GM12878 (cell line): ENCODE data around the gene SESN3. TPM values are rescaled to one million over a fixed set of nuclear protein-coding genes. Genes with fewer than 3 reads are reported as not detected.

ENCODE experiments used
- ATAC-seq: fragments of 200-7000 bp; cut with Tn5 transposase; 3 replicates; pipeline ENCODE4 v1.9.1; 2020; ENCODE audit warnings: mild to moderate bottlenecking, moderate library complexity
- BruUV-seq: library from RNA; stranded (reverse); fragments of 400-500 nt; replicated peaks from 2 replicates; lab custom pipeline; 2021; lab: Mats Ljungman, UMichigan
- CTCF ChIA-PET: fragments of 300-600 bp; sonication (Branson Sonifier 250); formaldehyde crosslinking; extraction: SDS; loops from one replicate; lab custom pipeline; 2021; ENCODE audit warnings: inconsistent platforms; lab: Yijun Ruan, JAX
- POLR2A ChIA-PET: fragments of 350-600 bp; formaldehyde crosslinking; extraction: SDS; loops from one replicate; lab custom pipeline; 2021; ENCODE audit warnings: inconsistent platforms; lab: Charles Lee
- RAD21 ChIA-PET: fragments of 300-600 bp; sonication (Branson Sonifier 250); formaldehyde crosslinking; loops from one replicate; lab custom pipeline; 2023; ENCODE audit warnings: antibody characterized with exemption; ENCODE audit not compliant: unreplicated experiment; lab: Charles Lee
- SMC1A ChIA-PET: fragments of 300-600 bp; sonication (Branson Sonifier 250); formaldehyde crosslinking; loops from one replicate; lab custom pipeline; 2023; ENCODE audit not compliant: unreplicated experiment, uncharacterized antibody; lab: Charles Lee
- DNase-seq: peaks from one replicate; pipeline ENCODE4 v3.0.0-alpha.2; 2011; ENCODE audit warnings: low read depth, low spot score
- FAIRE-seq: peaks from 3 replicates; lab custom pipeline; 2011; peaks lifted over from hg19 to GRCh38; lab: Jason Lieb, UNC
- H2AFZ ChIP-seq: 2 replicates; pipeline ENCODE4 v1.6.0; 2011; ENCODE audit warnings: low read depth, low read length, control low read depth; ENCODE audit not compliant: control insufficient read depth
- H3K27ac ChIP-seq: 2 replicates; pipeline ENCODE4 v1.5.1; 2011; ENCODE audit warnings: control low read depth; ENCODE audit not compliant: control insufficient read depth, insufficient read depth
- H3K27me3 ChIP-seq, 2 experiments: replicated peaks in 1 of 2; 2 replicates each; pipeline versions ENCODE4 v1.6.0 to v1.6.1; 2011; ENCODE audit warnings: low read length in 1 of 2; ENCODE audit not compliant: control insufficient read depth in 2 of 2, insufficient read depth in 2 of 2
- H3K36me3 ChIP-seq, 2 experiments: 2 replicates each; pipeline ENCODE4 v1.5.1; 2011; ENCODE audit warnings: low read length in 1 of 2; ENCODE audit not compliant: control insufficient read depth in 2 of 2, insufficient read depth in 2 of 2
- H3K4me1 ChIP-seq: 2 replicates; pipeline ENCODE4 v1.6.1; 2011; ENCODE audit warnings: mild to moderate bottlenecking, low read length, moderate library complexity, mixed read lengths; ENCODE audit not compliant: control insufficient read depth, insufficient read depth
- H3K4me2 ChIP-seq: 2 replicates; pipeline ENCODE4 v1.6.0; 2011; ENCODE audit warnings: control low read depth; ENCODE audit not compliant: control insufficient read depth, insufficient read depth
- H3K4me3 ChIP-seq: fragments of 200-600 bp; sonication (generic); 2 replicates; pipeline ENCODE4 v1.5.1; 2016
- H3K79me2 ChIP-seq: 2 replicates; pipeline ENCODE4 v1.6.0; 2011; ENCODE audit warnings: low read length; ENCODE audit not compliant: control insufficient read depth, insufficient read depth
- H3K9ac ChIP-seq: 2 replicates; pipeline ENCODE4 v1.8.0; 2011; ENCODE audit warnings: low read length, control low read depth, mixed read lengths; ENCODE audit not compliant: control insufficient read depth, insufficient read depth
- H3K9me3 ChIP-seq: replicated peaks from 3 replicates; pipeline ENCODE4 v1.5.1; 2011; ENCODE audit warnings: mild to moderate bottlenecking, low read length; ENCODE audit not compliant: control insufficient read depth, insufficient read depth
- H4K20me1 ChIP-seq: 2 replicates; pipeline ENCODE4 v1.6.0; 2011; ENCODE audit not compliant: control insufficient read depth, insufficient read depth
- BRCA1 ChIP-seq: IDR thresholded peaks from 2 replicates; pipeline ENCODE4 v1.6.1; 2011; ENCODE audit warnings: low read depth, low read length, improper control_type of control experiment
- CBX5 ChIP-seq: sonication (generic); IDR thresholded peaks from 2 replicates; pipeline ENCODE4 v1.6.1; 2016; ENCODE audit warnings: low read depth, moderate library complexity, mild to moderate bottlenecking, inconsistent platforms
- MYC ChIP-seq: IDR thresholded peaks from 2 replicates; pipeline ENCODE4 v1.6.1; 2011; ENCODE audit warnings: mild to moderate bottlenecking, low read length, moderate library complexity, inconsistent platforms; ENCODE audit not compliant: insufficient read depth, insufficient replicate concordance, insufficient read length, severe bottlenecking
- NR2C2 ChIP-seq: IDR thresholded peaks from 2 replicates; pipeline ENCODE4 v1.6.1; 2011; ENCODE audit warnings: borderline replicate concordance, low read depth; ENCODE audit not compliant: control insufficient read depth, insufficient read length
- PAX5 ChIP-seq: IDR thresholded peaks from 2 replicates; pipeline ENCODE4 v1.6.1; 2011; ENCODE audit warnings: low read depth, low read length, borderline replicate concordance
- POLR2AphosphoS5 ChIP-seq: IDR thresholded peaks from 2 replicates; pipeline ENCODE4 v1.6.1; 2011; ENCODE audit warnings: mild to moderate bottlenecking, low read length, inconsistent platforms
- RAD21 ChIP-seq: IDR thresholded peaks from 2 replicates; pipeline ENCODE4 v1.6.1; 2011; ENCODE audit warnings: mild to moderate bottlenecking, low read depth, low read length, moderate library complexity; ENCODE audit not compliant: insufficient read depth
- RBBP5 ChIP-seq: fragments of 200-600 bp; sonication (generic); conservative IDR thresholded peaks from 2 replicates; pipeline ENCODE4 v1.6.1; 2016
- RELA ChIP-seq: fragments of 450-650 bp; IDR thresholded peaks from 2 replicates; pipeline ENCODE4 v1.8.0; 2014; ENCODE audit warnings: borderline replicate concordance; ENCODE audit not compliant: partially characterized antibody
- SMAD1 ChIP-seq: fragments of 450-650 bp; IDR thresholded peaks from 2 replicates; pipeline ENCODE4 v1.6.1; 2018; ENCODE audit warnings: mild to moderate bottlenecking, low read depth; ENCODE audit not compliant: partially characterized antibody
- SPI1 ChIP-seq: IDR thresholded peaks from 2 replicates; pipeline ENCODE4 v1.6.1; 2011; ENCODE audit warnings: low read depth, mild to moderate bottlenecking, low read length, moderate library complexity, borderline replicate concordance; ENCODE audit not compliant: insufficient read depth
- STAT1 ChIP-seq: fragments of 450-650 bp; conservative IDR thresholded peaks from 2 replicates; pipeline ENCODE4 v1.6.1; 2014; ENCODE audit warnings: antibody characterized with exemption, mild to moderate bottlenecking
- SUZ12 ChIP-seq: fragments of 200-600 bp; sonication (generic); IDR thresholded peaks from one replicate; pipeline ENCODE4 v1.6.1; 2018; ENCODE audit warnings: antibody characterized with exemption, mild to moderate bottlenecking; ENCODE audit not compliant: unreplicated experiment
- TAF1 ChIP-seq: IDR thresholded peaks from 2 replicates; pipeline ENCODE4 v1.6.1; 2011; ENCODE audit warnings: mild to moderate bottlenecking, low read depth, low read length, borderline replicate concordance
- TBL1XR1 ChIP-seq: IDR thresholded peaks from 2 replicates; pipeline ENCODE4 v1.6.1; 2012; ENCODE audit warnings: low read depth, low read length, improper control_type of control experiment
- TCF3 ChIP-seq: IDR thresholded peaks from 2 replicates; pipeline ENCODE4 v1.6.1; 2012; ENCODE audit warnings: low read depth, mild to moderate bottlenecking, low read length, borderline replicate concordance; ENCODE audit not compliant: insufficient read depth
- TCF7 ChIP-seq: IDR thresholded peaks from 2 replicates; pipeline ENCODE4 v1.6.1; 2014; ENCODE audit warnings: antibody characterized with exemption, borderline replicate concordance
- ZBED1 ChIP-seq: IDR thresholded peaks from 2 replicates; pipeline ENCODE4 v1.6.1; 2016; ENCODE audit warnings: borderline replicate concordance
- WGBS: methylation state at CpG from one replicate; pipeline ENCODE4 v1.1.6; 2016; ENCODE audit warnings: low lambda C conversion rate; ENCODE audit not compliant: insufficient replicate concordance, insufficient coverage; ENCODE audit errors: missing lambda C conversion rate; 5-methylcytosine and 5-hydroxymethylcytosine counted together
- in situ Hi-C: fragments of 300-500 bp; cut with MboI; formaldehyde crosslinking; loops from 9 replicates; pipeline ENCODE4 v1.14.3; 2018; ENCODE audit warnings: mixed read lengths
- intact Hi-C: fragments of 100-400 bp; cut with micrococcal nuclease; formaldehyde crosslinking; loops from one replicate; pipeline ENCODE4 v1.14.2; 2022; ENCODE audit not compliant: unreplicated experiment
- polyA plus RNA-seq, 11 experiments: library from polyadenylated mRNA; depleted of rRNA in 4 of 11; unstranded in 6 of 11; stranded (reverse) in 5 of 11; fragments of >200 nt; fragmentation: Nextera tagmentation in 4 of 11; fragmentation: Illumina TruSeq in 1 of 11; extraction: Ambion mirVana in 4 of 11; extraction: Trizol in 1 of 11; gene quantifications; 1 replicate in 1 of 11; 2 replicates in 10 of 11; pipeline versions ENCODE4 v1.2.1 to v1.2.3, GENCODE V29; 2011 to 2016; ENCODE audit warnings: inconsistent platforms in 2 of 11, missing spikeins in 2 of 11, low read depth in 1 of 11
- total RNA-seq, 4 experiments: library from RNA; depleted of rRNA in 3 of 4; stranded (reverse); fragments of >200 nt in 3 of 4; fragmentation: Illumina TruSeq in 1 of 4; extraction: Trizol in 1 of 4; gene quantifications; 2 replicates each; pipeline versions ENCODE4 v1.2.1 to v1.2.3, GENCODE V29; 2013 to 2021
- TF ChIP-seq, protein P1 (sequence below): fragments of 450-650 bp; IDR thresholded peaks from 2 replicates; pipeline ENCODE4 v1.6.1; 2017; ENCODE audit warnings: low read depth, mild to moderate bottlenecking, moderate library complexity
- TF ChIP-seq, protein P2 (sequence below): IDR thresholded peaks from 2 replicates; pipeline ENCODE4 v1.6.1; 2011; ENCODE audit warnings: low read depth, mild to moderate bottlenecking, low read length, moderate library complexity, borderline replicate concordance; ENCODE audit errors: extremely low read depth

The SESN3 gene
- total and polyA plus RNA-seq, 10 of the 15 experiments (the other 5 are each of a cell fraction or from before 2014, with no cell fraction given) = 0.64 to 6.7 (median 3.0) TPM

DNA sequence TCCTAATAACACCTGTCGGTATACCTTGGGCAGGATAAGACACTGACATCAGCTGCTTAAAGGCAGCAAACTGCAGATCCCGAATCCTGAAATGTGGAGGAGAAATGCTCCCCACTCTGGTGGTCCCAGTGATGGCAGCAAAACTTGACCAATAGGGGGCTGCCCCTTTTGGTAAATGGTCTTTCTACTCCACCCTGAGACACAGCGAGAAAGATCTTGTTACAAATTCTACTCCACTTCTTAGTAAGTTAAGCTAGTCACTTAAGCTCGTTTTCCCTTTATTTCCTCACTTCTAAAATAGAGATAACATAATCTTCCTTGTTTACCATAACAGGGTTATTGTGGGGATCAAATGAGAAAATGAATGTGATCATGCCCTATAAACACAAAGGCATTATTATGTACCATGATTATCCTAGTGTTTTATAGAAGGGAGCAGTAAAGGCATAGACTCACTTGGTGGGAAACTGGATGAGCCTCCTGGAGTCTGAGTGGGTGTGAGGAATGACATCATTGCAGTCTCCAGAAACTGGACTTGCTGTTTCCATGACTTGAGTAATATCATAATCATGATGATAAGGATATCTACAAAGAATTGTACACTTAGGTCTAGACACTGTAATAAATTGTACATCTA, 90.5 kb downstream of the SESN3 start:
- Histone ChIP-seq H3K36me3 (no peaks in the 10 kb centered on the region), H3K4me1 (no peaks in the 10 kb centered on the region), H3K4me2 (no peak overlapping the region), H3K27me3 (0 out of 4 replicates have a peak, but pooled peaks cover 0 to 2% of the 10 kb centered on the region in 2 experiments), H3K9ac (no peak overlapping the region), H2AFZ (no peak overlapping the region), H4K20me1 (no peaks in the 10 kb centered on the region), H3K27ac (no peak overlapping the region), H3K9me3 (no peaks in the 10 kb centered on the region), H3K79me2 (no peaks in the 10 kb centered on the region), H3K4me3 (no peak overlapping the region)
- ATAC-seq (no peak), DNase-seq (no peak), FAIRE-seq (no peak)
- TF ChIP-seq SMAD1 (no peak), SPI1 (no peak), RELA (no peak), TCF3 (no peak), MYC (no peak), STAT1 (no peak), BRCA1 (no peak), ZBED1 (no peak), SUZ12 (no peak), RAD21 (no peak), CBX5 (no peak), TAF1 (no peak), POLR2AphosphoS5 (no peak), NR2C2 (no peak), RBBP5 (no peak), TBL1XR1 (no peak), PAX5 (no peak), TCF7 (no peak)
- TF ChIP-seq, protein P1, sequence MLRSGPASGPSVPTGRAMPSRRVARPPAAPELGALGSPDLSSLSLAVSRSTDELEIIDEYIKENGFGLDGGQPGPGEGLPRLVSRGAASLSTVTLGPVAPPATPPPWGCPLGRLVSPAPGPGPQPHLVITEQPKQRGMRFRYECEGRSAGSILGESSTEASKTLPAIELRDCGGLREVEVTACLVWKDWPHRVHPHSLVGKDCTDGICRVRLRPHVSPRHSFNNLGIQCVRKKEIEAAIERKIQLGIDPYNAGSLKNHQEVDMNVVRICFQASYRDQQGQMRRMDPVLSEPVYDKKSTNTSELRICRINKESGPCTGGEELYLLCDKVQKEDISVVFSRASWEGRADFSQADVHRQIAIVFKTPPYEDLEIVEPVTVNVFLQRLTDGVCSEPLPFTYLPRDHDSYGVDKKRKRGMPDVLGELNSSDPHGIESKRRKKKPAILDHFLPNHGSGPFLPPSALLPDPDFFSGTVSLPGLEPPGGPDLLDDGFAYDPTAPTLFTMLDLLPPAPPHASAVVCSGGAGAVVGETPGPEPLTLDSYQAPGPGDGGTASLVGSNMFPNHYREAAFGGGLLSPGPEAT = no peak
- TF ChIP-seq, protein P2, sequence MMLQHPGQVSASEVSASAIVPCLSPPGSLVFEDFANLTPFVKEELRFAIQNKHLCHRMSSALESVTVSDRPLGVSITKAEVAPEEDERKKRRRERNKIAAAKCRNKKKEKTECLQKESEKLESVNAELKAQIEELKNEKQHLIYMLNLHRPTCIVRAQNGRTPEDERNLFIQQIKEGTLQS = no peak
- ChIA-PET RAD21 (interaction anchor here (0.8 to 8.0 kb wide), 3 partner anchors 10 to 70 kb away, joined by 4 to 110 read pairs (median 4); partner anchors contain the start of gene SRSF8), SMC1A (interaction anchor here (0.6 to 8.3 kb wide), 6 partner anchors 8 to 196 kb away, joined by 3 to 170 read pairs (median 3); partner anchors contain the start of gene SRSF8), POLR2A (no interaction called here), CTCF (interaction anchor here (0.6 to 24.1 kb wide), 13 partner anchors 9 to 1358 kb away, joined by 3 to 459 read pairs (median 3); partner anchors contain the start of gene SRSF8)
- intact Hi-C loops (no loop called here), in situ Hi-C loops (no loop called here)
- BruUV-seq = no TSS peak
- 54% methylated on average over 4 of the region's 4 CpGs for WGBS
